DOHH2 (cell line): Measurements from ENCODE around the gene SLC22A1.

Source experiments
- CTCF ChIP-seq: fragments of 200-600 bp; sonication (generic); IDR thresholded peaks from one replicate; pipeline ENCODE4 v1.5.1; 2014; ENCODE audit warnings: antibody characterized with exemption, mild to moderate bottlenecking, low read depth, low read length; ENCODE audit not compliant: poor library complexity, severe bottlenecking
- EZH2phosphoT487 ChIP-seq: fragments of 200-600 bp; sonication (generic); IDR thresholded peaks from 2 replicates; pipeline ENCODE4 v1.6.1; 2017; ENCODE audit warnings: borderline replicate concordance, mild to moderate bottlenecking, antibody characterized with exemption, low read length, moderate library complexity, mixed read lengths

GRCh38 chr6:160188773-160189172, 67.2 kb downstream of the SLC22A1 start:
- TF ChIP-seq CTCF: no peak
- no peak for TF ChIP-seq EZH2phosphoT487
